Mucosa of rectum (tissue), 2 donors: Measurements from ENCODE around the gene ZBTB46.
A peak's percentile ranks its signal among the peaks of the same experiment; 100 is the strongest.

Experiments
- H3K27ac ChIP-seq, 2 donors: one replicate each; pipeline ENCODE4 v1.7.0; 2013; ENCODE audit warnings: inconsistent platforms in 2 of 2, low read depth in 2 of 2, low read length in 2 of 2
- H3K27me3 ChIP-seq, 2 donors: one replicate each; pipeline ENCODE4 v1.7.0; 2013; ENCODE audit warnings: low read length in 2 of 2; ENCODE audit not compliant: control insufficient read depth in 2 of 2, insufficient read depth in 2 of 2
- H3K36me3 ChIP-seq, 2 donors: one replicate each; pipeline ENCODE4 v1.7.0; 2013; ENCODE audit warnings: low read length in 2 of 2; ENCODE audit not compliant: control insufficient read depth in 2 of 2, insufficient read depth in 2 of 2
- H3K4me1 ChIP-seq, 2 donors: one replicate each; pipeline ENCODE4 v1.7.0; 2013; ENCODE audit warnings: low read length in 2 of 2, mild to moderate bottlenecking in 1 of 2; ENCODE audit not compliant: control insufficient read depth in 2 of 2, insufficient read depth in 2 of 2
- H3K4me3 ChIP-seq, 2 donors: one replicate each; pipeline ENCODE4 v1.7.0; 2013; ENCODE audit warnings: low read length in 2 of 2
- H3K9ac ChIP-seq, 2 donors: one replicate each; pipeline ENCODE4 v1.7.0; 2013; ENCODE audit warnings: low read length in 2 of 2, low read depth in 1 of 2, mild to moderate bottlenecking in 1 of 2
- H3K9me3 ChIP-seq, 2 donors: one replicate each; pipeline ENCODE4 v1.7.0; 2013; ENCODE audit warnings: low read length in 2 of 2; ENCODE audit not compliant: control insufficient read depth in 2 of 2
- donor health status: healthy.
- donor health status: Normal muscosa, but diverticular disease.

ZBTB46 gene

GRCh38 chr20:63815615-63816253 is 15.3 kb downstream of the ZBTB46 start:
- Histone ChIP-seq H3K27ac (peak overlapping the region in 1 of 2 donors; percentile 4), H3K27me3 (no peaks in the 10 kb centered on the region), H3K9ac (no peak overlapping the region), H3K9me3 (no peaks in the 10 kb centered on the region), H3K36me3 (no peaks in the 10 kb centered on the region), H3K4me3 (no peak overlapping the region), H3K4me1 (peaks cover 0 to 7% of the 10 kb centered on the region in 2 donors)

- no peaks in the 10 kb centered on the region for H3K9me3 ChIP-seq
- peak overlapping the region in 1 of 2 donors; percentile 4 for H3K27ac ChIP-seq
- H3K27me3 ChIP-seq: no peaks in the 10 kb centered on the region
- no peaks in the 10 kb centered on the region for H3K36me3 ChIP-seq
- peaks cover 0 to 7% of the 10 kb centered on the region in 2 donors for H3K4me1 ChIP-seq
- H3K4me3 ChIP-seq: no peak overlapping the region
- H3K9ac ChIP-seq: no peak overlapping the region
Measured at GRCh38 chr20:63814891-63815614, 16.0 kb downstream of the ZBTB46 start.

- Histone ChIP-seq H3K27ac (no peak overlapping the region), H3K27me3 (no peaks in the 10 kb centered on the region), H3K9ac (no peak overlapping the region), H3K4me3 (no peak overlapping the region), H3K36me3 (no peaks in the 10 kb centered on the region), H3K9me3 (no peaks in the 10 kb centered on the region), H3K4me1 (peaks cover 0 to 2% of the 10 kb centered on the region in 2 donors)
Measured at GRCh38 chr20:63811491-63811875, 19.6 kb downstream of the ZBTB46 start.

- no peak overlapping the region for H3K27ac ChIP-seq
- no peaks in the 10 kb centered on the region for H3K27me3 ChIP-seq
- no peaks in the 10 kb centered on the region for H3K9me3 ChIP-seq
- H3K9ac ChIP-seq: no peak overlapping the region
- no peak overlapping the region for H3K4me3 ChIP-seq
- H3K36me3 ChIP-seq: no peaks in the 10 kb centered on the region
- H3K4me1 ChIP-seq: peaks cover 0 to 2% of the 10 kb centered on the region in 2 donors
Measured at GRCh38 chr20:63810730-63811490, 20.2 kb downstream of the ZBTB46 start.

DNA sequence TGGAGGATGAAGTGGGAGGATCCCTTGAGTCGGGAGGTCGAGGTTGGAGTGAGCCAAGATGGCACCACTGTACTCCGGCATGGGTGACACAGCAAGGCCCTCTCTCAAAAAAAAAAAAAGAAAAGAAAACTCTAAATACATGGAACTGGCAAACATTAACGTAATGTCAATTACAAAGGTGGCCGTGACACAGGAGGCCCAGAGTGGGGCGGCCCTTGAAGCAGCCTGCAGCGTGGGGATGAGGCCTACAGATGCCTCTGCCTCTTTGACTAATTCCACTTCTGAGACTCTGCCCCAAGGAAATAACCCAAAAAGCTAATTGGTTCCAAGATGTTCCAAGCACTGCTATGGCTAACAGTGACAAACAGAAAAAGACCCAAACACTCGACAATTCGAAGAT is 21.2 kb downstream of the ZBTB46 start:
- Histone ChIP-seq H3K36me3 (no peaks in the 10 kb centered on the region), H3K27ac (no peak overlapping the region), H3K27me3 (no peaks in the 10 kb centered on the region), H3K9ac (no peak overlapping the region), H3K4me1 (no peaks in the 10 kb centered on the region), H3K4me3 (no peak overlapping the region), H3K9me3 (no peaks in the 10 kb centered on the region)

DNA sequence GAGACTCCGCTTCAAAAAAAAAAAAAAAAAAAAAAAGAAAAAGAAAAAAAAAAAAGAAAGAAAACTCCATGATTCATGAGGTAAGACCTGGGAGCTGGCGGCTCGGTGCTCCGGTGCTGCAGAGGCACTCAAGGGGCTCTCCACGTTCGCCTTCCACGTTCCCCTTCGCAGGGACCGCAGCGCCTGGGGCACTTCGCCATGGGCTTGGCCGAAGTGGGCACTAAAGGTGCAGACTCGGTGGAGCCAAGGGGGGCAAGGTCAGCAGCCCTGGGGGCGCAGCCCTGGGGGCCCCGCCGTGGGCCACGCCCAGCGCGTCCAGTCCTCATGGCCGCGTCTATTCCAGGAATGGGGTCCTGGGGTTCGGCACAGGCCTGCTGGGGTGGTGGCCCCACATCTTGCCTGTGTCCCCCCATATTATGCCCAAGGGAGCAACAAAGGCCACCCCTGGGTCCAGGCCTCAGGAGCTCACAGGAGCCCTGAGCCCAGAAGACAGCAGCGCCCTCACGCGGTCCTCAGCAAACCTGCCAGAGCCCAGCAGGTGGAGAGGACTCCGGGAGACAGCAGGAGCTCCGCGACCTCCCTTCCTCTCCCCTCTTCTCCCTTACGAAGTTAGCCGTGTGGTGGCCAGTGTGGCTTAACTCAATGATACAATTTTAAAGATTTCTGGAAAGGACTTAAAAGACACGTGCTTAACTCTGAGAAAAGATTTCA is 21.9 kb downstream of the ZBTB46 start:
- Histone ChIP-seq H3K9ac (no peak overlapping the region), H3K27me3 (no peaks in the 10 kb centered on the region), H3K27ac (no peak overlapping the region), H3K36me3 (no peaks in the 10 kb centered on the region), H3K4me3 (no peak overlapping the region), H3K4me1 (no peaks in the 10 kb centered on the region), H3K9me3 (no peaks in the 10 kb centered on the region)

DNA sequence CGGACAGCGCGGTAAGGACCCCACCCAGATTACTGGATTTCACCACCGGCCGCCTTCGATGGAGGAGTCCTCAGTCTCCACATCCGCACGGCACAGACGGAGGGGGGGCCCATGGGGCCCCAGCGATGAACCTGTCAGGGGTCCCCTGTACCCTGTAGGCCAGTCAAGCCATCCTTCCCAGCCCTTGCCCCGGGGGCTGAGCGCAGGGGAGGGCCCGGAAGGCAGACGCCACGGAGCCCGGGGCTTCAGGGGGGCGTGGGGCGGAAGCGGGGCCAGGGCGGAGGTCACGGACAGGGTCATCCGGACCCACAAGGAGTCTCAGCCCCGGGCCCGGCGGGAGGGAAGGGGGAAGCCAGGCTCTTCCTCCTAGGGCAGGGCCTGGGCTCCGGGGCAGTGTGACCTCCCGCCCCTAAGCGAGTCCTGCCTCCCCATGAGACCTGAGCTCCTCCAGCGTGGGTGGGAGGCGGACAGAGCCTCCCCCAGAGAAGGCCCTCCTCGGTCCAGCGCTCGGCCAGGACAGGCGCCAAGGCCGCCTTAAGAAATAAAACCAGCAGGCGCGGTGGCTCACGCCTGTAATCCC is 22.8 kb downstream of the ZBTB46 start:
- H3K27ac ChIP-seq: no peak overlapping the region
- H3K9me3 ChIP-seq: no peaks in the 10 kb centered on the region
- no peak overlapping the region for H3K4me3 ChIP-seq
- H3K9ac ChIP-seq: no peak overlapping the region
- H3K27me3 ChIP-seq: no peaks in the 10 kb centered on the region
- no peaks in the 10 kb centered on the region for H3K4me1 ChIP-seq
- no peaks in the 10 kb centered on the region for H3K36me3 ChIP-seq

DNA sequence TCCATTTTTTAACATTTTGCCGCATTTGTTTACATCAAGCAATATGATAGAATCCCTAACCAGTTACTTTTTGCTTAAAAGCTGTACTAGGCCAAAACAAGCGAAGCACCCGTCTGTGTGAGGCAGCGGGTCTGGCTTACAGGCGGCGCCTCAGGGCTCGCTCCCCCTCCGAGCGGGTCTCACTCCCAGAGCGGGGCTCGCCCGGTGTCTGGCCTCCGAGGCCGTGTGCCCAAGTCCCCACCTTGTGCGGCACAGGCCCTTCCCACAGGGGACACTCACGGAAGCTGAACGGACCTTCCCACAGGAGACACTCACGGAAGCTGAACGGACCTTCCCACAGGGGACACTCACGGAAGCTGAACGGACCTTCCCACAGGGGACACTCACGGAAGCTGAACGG is 23.4 kb downstream of the ZBTB46 start:
- Histone ChIP-seq H3K9me3 (no peaks in the 10 kb centered on the region), H3K4me1 (no peaks in the 10 kb centered on the region), H3K4me3 (no peak overlapping the region), H3K27ac (no peak overlapping the region), H3K36me3 (no peaks in the 10 kb centered on the region), H3K9ac (no peak overlapping the region), H3K27me3 (no peaks in the 10 kb centered on the region)

GRCh38 chr20:63804308-63804636 is 26.8 kb downstream of the ZBTB46 start:
- H3K4me3 ChIP-seq: no peak overlapping the region
- no peaks in the 10 kb centered on the region for H3K9me3 ChIP-seq
- no peak overlapping the region for H3K9ac ChIP-seq
- H3K4me1 ChIP-seq: no peaks in the 10 kb centered on the region
- H3K27ac ChIP-seq: peak overlapping the region in 1 of 2 donors; percentile 58
- H3K27me3 ChIP-seq: no peaks in the 10 kb centered on the region
- no peaks in the 10 kb centered on the region for H3K36me3 ChIP-seq
